Activated CD8-positive, alpha-beta memory T cell treated with anti-CD3 and anti-CD28 coated beads for 1 hour (primary cell): ENCODE results near the gene PLA2G5.

ENCODE experiments used
- DNase-seq, 2 donors: peaks; one replicate each; pipeline ENCODE4 v3.0.0-alpha.2; 2020; ENCODE audit warnings: low read depth in 1 of 2; ENCODE audit errors: extremely low read depth in 1 of 2

PLA2G5 gene

GRCh38 chr1:20089328-20090077, 19.5 kb downstream of the PLA2G5 start:
- no peak for DNase-seq

DNA sequence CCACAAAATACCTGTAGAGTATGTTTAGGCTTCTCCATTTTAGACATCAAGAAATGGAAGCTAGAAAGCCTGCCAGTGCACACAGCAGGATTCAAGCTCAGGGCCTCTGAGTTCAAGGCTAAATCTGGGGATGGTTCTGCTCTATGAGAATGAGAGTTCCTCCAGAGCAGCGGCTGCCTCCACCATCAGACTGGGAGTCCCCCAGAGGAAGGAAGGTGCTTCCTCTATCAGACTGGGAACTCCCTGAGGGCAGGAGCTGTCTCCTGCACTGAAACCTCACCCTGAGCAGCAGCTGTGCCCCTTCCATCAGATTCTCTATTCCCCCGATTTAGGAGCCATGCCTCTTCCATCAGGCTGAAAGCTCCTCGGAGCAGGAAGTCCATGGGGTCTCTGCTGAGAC, 20.1 kb downstream of the PLA2G5 start:
- DNase-seq = no peak

- DNase-seq = no peak
These were observed 20.6 kb downstream of the PLA2G5 start for GRCh38 chr1:20090641-20091040.

- DNase-seq = no peak
These were observed 23.3 kb downstream of the PLA2G5 start for GRCh38 chr1:20093303-20093702.

GRCh38 chr1:20093940-20094391, 24.0 kb downstream of the PLA2G5 start:
- DNase-seq = no peak

DNA sequence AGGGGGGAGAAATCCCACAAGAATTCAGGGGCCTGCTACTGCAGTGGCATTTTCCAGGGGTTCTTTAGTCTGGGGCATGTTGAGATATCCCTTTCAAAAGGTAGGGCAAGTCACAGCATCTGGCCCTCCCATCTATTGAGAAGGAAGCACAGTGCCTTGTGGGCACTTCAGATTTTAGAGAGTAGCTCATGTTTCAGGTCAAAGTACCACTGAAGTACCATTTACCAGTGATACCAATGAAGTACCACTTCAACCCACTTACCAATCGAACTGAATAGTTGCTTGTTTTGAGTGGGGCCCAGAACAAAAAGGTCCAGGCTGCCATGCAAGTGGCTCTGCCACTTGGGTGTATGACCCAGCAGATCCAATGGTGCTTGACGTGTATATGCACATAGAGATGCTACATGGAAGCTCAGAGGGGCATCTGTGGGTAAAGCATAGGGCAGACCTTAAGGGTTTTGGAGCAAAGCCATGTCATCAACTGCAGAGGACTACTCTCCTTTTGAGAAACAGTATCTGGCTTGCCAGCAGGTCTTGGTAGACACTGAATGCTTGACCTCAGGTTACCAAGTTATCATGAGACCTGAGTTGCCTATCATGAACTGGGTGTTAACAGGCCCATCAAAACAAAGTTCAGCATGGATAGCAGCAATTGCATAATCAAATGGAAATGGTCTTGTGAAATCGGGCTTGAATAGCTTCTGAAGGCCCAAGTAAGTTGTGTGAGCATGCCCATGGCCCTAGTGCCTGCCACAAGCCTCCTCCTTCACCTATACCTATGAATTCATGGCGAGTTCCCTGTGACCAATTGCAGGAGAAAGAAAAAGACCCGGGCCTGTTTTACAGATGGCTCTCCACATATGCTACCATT, 25.8 kb downstream of the PLA2G5 start:
- DNase-seq = no peak

GRCh38 chr1:20096840-20097447, 26.9 kb downstream of the PLA2G5 start:
- no peak for DNase-seq

- no peak for DNase-seq
These were observed 29.5 kb downstream of the PLA2G5 start for GRCh38 chr1:20099533-20099932.

DNA sequence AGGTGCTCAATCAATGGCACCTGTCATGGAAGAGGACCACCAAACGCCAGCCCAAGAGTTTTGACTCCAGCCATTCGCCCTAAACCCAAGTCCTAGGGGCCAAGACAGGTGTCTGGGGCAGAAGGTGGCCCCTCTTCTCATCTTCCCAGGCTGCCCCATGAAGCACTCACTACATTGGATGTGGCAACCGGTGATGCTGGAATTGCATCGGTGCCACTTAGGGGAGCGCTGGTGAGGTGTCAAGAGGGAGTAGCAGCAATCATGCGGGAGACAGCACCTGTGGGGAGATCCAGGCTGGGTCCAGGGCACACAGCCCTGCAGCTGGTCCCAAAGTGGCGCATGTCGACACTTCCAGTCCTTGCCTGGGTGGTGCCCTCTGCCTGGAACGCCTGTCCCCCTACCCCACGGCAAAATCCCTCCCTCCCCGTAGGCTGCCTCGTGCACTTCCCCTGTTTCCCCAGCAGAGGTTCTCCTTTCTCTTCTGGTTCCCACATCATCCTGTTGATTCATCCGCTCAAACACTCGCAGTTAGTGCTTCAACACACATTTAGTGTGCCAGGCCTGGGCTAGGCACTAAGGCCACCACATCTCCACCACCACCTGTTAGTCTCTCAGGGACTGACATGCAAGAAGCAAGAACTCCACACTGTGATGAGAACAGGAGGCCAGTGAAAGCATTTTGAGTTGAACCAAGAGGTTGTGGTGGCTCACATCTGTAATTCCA, 30.8 kb downstream of the PLA2G5 start:
- DNase-seq = no peak

GRCh38 chr1:20102875-20103274, 32.9 kb downstream of the PLA2G5 start:
- no peak for DNase-seq

DNA sequence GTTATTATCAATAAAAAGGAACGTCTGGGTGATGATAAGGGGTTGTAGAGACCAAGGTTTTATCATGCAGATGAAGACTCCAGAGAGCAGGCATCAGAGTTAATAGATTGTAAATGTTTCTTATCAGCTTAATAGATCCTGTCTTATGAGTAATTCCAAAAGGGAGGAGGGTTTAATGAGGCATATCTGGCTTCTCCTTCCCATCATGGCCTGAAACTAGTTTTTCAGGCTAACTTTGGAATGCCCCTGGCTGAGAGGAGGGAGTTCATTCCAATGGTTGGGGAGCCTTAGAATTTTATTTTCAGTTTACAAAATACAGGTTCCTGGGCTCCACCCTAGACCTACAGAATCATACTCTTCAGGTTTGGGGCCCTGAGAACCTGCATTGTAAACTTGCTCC, 35.9 kb downstream of the PLA2G5 start:
- DNase-seq = no peak

DNA sequence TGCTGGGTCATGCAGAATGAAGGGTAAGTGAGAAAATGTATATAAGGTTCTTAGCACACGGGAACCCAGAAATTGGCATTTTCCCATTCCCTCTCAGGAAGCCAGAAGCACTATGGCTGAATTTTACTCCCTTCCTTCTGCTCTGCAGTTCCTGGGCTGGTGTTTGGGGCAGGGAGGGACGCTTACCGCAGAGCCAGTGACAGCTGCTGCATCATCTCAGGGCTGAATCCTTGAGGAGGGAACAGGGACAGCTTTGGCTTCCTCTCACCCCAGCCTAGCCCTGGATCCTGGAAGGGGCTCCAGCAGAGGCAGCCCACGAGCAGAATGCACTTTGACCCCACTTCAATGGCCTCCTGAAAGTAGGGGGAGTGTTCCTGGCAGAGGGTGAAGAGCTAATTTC, 37.4 kb downstream of the PLA2G5 start:
- DNase-seq = no peak

GRCh38 chr1:20107796-20108195, 37.8 kb downstream of the PLA2G5 start:
- DNase-seq = no peak

DNA sequence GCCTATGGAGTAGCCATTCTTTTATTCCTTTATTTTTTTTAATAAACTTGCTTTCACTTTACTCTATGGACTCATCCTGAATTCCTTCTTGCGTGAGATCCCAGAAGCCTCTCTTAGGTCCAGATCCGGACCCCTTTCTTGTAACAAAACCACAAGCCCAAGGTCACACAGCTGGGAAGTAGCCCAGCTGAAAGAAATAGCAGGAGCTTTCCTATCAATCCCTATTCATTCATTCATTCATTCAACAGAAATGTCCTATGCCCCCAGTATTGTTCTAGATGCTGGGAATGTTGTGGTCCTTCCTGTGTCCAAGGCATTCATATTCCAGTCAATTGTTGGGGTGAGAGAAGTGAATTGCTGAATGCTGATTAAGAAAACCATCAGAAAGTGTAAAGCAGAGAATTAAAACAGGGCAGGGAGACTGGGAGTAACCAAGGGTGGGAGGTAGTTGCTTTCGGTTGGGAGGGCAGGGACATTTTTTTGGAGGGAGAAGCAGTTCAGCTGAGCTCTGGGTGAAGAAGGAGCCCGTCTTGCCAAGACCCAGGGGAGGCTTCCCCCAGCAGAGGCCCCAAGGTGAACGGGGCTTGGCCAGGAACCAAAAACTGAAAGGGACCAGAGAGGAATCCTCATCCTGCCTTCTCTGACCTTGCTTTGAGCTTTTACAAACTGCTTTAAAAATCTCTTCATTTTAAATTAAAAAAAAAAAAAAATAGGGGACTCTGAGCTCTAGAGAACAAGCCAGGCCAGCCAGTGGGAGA, 38.6 kb downstream of the PLA2G5 start:
- no peak for DNase-seq

DNA sequence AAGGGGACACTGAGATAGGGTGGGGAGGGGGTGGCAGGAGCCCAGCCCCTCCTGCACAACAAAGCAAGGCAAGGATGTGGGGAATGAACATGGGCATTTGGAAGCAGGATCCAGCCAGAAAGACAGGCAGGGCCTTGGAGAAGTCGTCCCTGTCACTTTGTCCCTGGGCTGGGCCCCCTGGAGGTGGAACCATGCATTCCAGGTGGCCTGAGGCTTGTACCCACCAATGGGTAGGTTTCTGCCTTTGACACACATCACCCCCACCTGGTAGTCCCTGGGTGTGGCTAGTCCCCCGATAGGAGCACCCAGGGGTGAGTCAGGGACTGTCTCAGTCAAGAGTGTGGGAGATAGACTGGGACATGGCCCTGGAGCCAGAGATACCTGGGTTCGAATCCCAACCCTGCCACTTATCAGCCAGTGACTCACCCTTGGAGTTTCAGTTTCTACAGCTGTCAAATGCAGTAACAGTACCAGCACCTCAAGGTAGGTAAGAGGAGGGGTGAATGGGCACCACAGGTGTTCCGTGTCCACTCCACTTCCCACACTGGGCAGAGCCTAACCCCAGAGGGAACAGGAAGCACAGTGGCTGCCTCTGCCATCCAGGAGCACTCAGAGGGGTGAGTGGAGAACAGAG, 39.3 kb downstream of the PLA2G5 start:
- DNase-seq = no peak

GRCh38 chr1:20110679-20111078, 40.7 kb downstream of the PLA2G5 start:
- DNase-seq = no peak

GRCh38 chr1:20111452-20111851, 41.5 kb downstream of the PLA2G5 start:
- DNase-seq = no peak

DNA sequence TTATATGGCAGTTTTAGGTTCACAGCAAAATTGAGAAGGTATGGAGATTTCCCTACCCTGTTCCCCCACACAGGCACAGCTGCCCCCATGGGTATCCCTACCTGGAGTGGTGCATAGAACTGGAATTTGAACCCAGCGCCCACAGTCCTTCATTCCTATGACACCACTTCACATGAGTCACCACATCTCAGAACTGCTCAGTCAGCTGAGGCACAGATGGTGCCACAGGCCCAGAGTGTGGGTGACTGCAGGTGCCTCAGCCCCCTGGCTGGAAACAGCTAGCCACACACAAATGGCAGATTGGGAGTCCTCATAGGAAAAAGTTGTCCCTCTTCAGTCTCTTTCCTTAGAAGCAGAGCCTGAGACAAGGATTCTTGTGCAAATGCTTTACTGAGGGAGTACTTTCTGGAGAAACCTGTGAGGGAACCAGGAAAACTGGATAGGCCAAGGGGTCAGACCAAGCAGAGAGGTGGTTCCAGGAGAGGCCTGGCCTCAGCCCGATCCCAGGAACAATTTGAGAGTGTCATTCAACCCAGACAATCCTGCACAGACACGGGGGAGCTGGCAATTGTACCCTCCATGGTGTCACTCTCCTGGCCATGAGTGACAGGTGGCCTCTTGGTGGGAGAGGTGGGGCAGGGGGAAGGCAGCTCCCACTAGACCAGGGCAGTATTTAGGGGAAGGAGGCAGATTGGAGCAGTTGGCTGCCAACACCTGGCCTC, 42.4 kb downstream of the PLA2G5 start:
- no peak for DNase-seq

GRCh38 chr1:20114021-20114648, 44.1 kb downstream of the PLA2G5 start:
- DNase-seq = no peak
